ENCODE data around the gene LCN10.

Gene LCN10

DNA sequence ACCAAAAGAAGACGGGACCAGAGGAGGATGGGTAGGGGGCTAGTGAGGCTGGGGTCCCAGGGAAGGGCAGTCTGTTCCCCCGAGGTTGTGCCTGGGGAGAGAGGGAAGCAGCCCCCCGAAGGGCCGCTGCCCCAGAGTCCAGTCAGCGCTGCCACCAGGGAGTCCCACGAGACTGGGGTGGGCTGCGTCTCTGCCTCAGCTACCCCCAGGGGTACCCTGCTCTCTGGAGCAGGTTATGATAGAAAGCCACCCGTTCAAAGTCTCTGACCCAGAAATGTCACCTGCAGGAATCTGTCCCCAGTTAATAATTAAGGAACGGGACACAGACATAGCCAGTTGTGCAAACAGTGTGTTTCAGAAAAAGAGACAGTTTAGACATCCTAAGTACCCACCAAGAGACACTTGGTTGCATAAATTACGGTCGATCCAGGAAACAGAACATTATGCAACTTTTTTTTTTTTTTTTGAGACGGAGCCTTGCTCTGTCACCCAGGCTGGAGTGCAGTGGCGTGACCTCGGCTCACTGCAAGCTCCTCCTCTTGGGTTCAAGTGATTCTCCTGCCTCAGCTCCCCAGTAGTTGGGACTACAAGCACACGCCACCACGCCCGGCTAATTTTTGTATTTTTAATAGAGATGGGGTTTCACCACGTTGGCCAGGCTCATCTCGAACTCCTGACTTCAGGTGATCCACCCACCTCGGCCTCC lies 44.8 kb downstream of the LCN10 start:
- DNase-seq: no peak

DNA sequence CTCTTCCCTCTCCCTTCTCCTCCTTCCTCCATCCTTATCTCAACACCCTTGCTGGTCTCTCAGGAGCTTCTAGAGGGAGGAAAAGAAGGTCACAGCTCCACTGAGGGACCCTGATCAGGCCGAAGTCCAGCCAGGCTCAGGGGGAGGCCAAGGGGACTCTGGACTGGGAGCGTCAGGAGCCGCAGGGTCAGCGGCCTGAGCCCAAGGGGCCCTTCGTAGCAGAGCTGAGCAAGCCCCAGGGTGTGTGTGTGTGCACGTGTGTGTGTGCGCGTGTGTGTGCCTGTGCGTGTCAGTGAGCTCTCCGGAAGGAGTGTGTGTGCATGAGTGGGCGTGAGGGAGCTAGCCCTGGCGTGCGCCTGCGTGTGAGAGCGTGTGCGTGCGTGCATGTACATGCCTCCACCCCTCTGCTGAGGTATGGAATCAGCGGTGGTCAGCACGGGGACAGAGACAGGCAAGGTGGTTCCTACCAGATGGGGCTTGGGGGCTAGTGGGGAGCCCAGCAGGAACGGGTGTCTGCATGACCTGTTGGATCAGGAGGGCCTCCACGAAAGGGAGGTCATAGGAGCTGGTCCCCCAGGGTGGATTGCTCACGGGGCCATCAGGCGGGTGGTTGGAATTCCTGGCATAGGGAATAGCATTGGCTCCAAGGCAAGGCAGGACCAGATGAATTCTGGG lies 45.5 kb downstream of the LCN10 start:
- no peak for DNase-seq

DNA sequence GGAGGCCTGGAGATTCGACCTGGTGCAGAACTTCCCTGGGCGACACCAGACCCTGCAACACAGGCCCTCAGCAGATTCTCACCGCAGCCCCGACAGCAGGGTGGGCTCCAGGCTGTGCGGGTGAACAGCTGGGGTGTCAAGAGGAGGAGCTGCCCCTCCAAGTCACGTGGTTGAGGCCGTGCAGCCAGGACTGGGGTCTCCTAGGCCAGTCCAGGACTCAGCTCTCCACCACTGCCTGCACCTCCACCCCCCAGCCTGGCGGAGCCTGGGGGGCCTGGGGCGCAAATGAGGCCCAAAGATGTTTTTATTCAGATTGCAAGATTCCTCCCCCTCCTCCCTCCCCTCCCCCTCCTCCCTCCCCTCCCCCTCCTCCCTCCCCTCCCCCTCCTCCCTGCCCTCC lies 46.2 kb downstream of the LCN10 start:
- DNase-seq: no peak

DNA sequence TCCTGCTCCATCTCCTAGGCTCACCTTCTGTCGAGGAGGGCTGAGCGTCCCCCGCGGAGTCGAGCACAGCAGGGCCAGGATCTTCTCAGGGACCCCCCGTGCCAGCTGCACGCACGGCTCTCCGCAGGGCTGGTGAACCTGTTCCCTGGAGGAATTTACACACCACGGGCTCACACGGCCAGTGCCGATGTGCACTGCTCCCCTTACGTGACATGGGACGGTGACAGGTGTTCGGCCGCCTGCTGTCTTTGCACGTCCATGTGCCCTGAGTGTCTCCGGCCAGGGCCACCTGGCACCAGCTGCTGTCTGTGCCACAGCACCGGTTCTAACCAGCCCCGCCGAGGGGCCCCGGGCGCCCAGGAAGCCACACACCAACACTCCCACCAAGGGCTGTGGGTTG lies 46.8 kb downstream of the LCN10 start:
- DNase-seq: no peak

- DNase-seq: no peak
Observed at GRCh38 chr9:136695435-136695895, 47.3 kb downstream of the LCN10 start.

GRCh38 chr9:136694872-136695247 lies 47.9 kb downstream of the LCN10 start:
- no peak for DNase-seq

DNA sequence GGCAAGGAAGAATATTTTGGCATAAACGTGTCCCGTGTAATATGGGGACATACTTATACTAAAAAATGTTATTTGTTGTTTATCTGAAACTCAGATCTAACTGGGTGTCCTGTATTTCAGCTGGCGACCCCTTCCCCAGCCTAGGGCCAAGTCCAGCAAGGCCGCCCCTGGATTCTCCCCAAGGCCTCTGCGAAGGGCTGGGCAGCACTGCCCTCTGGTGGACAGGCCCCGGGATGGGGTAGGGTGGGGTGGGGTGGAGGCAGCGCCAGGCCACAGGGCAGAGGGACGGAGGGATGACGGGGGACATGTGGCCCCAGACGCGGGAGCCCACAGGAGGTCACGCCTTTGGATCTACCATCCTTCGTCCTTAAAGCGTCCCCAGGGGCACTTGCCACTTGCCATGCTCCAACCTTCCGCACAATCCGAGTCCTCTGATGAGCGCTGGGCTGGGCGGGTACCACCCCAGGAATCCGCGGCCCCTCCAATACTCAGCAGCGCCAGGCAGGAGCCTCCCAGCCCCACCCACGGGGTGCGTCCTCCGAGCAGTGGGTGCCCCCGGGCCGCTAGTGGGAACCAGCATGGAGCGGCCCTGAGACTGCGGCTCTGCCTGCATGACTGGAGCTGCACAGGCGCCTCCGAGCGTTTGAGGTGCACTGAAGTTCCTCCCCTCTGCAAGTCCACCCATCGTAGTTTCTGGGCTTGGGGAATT lies 48.4 kb downstream of the LCN10 start:
- DNase-seq: no peak

DNA sequence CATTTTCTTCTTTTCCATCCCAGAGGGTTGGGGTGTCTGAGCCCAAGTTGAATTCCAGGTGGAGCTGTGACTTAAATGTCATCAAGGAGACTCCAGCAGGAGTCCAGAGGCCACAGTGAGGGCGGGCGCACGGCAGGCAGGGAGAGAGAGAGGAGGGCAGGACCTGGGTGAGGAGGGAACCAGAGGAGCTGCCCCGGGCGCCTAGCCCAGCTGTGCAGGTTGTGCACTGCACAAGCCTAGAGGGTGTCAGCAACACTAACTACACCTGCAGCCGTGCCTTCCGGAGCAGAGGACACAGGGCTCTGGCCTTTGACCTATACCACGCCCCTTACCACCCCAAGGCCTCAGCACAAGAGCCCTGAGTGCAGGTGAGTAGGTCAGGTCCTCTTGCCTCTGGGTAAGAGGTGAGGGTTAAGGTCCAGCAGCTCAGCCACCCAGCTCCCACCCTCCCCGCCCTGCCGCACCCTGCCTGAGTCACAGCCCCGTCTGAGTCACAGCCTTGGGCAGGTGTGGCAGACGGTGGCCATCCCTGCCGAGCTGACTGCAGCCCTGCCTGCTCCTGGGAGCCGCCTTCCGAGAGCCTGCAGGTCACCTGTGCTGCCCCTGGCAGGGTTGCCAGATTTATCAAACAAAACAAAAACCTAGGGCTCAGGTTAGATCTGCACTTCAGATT lies 49.1 kb downstream of the LCN10 start:
- DNase-seq: no peak

DNA sequence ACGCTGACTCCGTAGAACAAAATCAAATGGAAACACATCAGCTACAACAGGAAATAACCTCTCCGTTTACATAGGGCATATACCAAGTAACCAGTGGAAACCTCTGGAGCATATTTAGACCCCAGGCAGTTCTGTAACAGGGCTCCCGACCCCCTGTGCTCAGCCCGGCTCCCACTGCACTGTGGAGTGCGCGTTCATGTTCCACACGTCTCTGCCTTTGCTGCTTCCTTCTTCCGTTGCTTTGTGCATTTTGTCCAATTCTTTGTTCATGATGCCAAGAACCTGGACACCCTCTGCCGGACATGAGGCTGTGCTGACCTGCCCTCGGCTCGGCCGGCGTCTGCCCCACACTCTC lies 49.6 kb downstream of the LCN10 start:
- no peak for DNase-seq

- DNase-seq: no peak
Observed at GRCh38 chr9:136692185-136693134, 50.3 kb downstream of the LCN10 start.

GRCh38 chr9:136691316-136692184 lies 51.2 kb downstream of the LCN10 start:
- DNase-seq: no peak

- DNase-seq: no peak
Observed at GRCh38 chr9:136690806-136691261, 51.9 kb downstream of the LCN10 start.

DNA sequence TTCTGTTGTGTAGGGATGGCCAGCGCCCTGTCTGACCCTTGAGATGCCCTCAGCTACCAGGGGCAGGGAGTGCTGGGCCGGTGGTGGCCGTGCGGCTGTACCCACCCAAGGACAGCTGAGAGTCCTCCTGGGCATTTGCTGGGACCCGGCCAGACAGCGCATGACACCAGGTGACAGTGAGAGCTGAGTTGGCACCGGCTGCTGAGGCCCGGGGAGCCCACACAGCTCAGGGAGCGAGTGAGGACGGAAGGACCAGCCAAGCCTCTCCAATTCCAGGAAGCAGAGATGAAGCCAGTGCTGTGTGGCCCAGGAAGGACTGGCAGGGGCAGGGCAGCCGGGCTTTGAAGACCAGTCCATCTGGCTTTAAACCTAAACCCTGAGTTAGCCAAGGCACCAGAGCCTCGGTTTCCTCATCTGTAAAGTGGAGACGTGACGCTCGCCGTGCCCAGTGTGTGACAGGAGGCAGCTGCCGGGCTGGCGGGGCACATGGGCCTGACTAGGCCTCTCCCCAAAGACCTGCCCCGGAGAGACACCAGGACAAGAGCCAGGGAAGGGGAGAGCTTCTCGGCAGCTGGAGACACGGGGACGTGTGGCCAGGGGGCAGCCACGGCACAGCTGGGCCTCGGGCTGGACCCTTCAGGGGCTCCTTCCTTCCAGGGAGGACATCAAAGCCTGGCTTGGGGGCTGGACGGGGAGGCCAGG lies 52.5 kb downstream of the LCN10 start:
- no peak for DNase-seq

DNA sequence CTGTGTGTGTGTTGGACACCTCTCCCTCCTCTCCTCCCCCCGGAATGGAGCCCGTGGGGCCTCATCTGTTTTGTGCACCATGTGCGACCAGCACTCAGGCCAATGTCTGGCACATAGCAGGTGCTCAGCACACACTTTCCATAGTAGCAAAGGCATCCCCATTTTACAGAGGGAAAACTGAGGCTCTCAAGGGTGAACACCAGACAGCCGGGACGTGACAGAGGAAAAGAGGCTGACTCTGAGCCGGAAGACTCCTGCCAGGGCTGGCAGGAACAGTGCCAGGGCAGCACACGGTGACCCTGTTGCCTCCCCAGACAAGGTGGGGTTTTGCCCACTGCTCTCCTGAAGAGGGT lies 53.7 kb downstream of the LCN10 start:
- no peak for DNase-seq

DNA sequence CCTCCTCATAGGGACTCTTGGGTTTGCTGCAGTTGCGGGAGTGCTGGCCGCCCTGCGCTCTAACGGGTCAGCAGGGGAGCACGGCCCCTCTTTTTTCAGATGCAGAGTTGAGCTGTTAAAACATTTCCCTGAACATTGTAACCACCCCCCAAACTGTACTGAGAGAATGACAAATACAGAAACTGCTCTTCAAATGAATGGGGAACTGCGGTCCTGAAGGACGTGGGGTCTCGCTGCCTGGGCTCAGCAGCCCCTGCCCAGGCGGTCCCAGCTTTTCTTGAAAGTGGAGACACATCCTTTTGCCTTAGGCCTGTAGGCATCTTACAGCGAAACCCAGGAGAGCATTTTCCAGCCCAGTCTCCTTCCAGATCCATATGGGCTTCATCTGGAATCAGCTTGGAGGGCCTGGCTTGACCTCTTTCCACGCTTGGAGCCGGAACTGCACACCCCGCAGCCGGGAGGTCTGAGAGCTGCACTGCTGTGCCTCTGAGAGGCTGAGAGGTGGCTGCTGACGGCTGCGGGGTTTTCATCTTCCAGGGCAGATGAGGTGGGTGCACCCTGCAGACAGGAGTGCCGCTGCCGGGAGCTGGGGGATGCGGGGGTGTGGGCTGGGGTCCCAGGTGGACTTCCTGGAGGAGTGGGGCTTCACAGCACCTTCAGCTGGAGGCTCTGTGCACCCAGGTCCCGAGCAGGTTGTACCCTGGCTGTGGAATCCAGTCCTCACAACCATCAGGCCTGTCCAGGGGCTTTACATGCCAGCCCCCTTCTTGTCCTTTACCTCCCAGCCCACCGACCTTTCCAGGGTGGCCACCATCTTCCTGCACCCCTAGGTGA lies 54.2 kb downstream of the LCN10 start:
- DNase-seq: no peak
